Measurements from ENCODE around the gene SGMS1.
"Not testable (repeated sequence)": the region's sequence is repeated elsewhere in the genome, so short reads cannot be mapped to it uniquely, and the experiment has no call there.

SGMS1 gene

DNA sequence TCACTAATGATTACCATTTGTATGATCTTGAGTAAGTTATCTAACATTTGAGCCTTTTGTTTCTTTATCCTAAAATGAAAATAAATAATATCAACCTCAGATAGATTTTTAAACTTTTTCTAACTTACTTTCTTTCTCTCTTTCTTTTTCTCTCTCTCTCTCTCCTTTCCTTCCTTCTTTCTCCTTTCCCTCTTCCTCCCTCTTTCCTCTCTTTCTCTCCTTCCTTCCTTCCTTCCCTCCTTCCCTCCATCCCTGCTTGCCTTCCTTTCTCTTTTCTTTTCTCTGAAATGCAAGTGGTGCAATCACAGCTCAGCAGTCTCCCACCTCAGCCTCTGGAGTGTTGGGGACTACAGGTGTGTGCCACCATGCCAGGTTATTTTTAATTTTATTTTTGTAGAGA lies 239.5 kb downstream of the SGMS1 start:
- no peaks in the 10 kb centered on the region for H3K27me3 ChIP-seq (ENCODE audit: control insufficient read depth, insufficient read depth, low read length)
- peaks cover 11% of the 10 kb centered on the region for H3K4me1 ChIP-seq (ENCODE audit: control insufficient read depth, insufficient read depth, low read length)
- no peak overlapping the region for H3K9ac ChIP-seq (ENCODE audit: low read length)
- H3K4me3 ChIP-seq (ENCODE audit: low read length): no peak overlapping the region
- H3K36me3 ChIP-seq (ENCODE audit: control insufficient read depth, insufficient read depth, low read length): no peaks in the 10 kb centered on the region
- H3K9me3 ChIP-seq (ENCODE audit: control insufficient read depth, low read length): no peaks in the 10 kb centered on the region

DNA sequence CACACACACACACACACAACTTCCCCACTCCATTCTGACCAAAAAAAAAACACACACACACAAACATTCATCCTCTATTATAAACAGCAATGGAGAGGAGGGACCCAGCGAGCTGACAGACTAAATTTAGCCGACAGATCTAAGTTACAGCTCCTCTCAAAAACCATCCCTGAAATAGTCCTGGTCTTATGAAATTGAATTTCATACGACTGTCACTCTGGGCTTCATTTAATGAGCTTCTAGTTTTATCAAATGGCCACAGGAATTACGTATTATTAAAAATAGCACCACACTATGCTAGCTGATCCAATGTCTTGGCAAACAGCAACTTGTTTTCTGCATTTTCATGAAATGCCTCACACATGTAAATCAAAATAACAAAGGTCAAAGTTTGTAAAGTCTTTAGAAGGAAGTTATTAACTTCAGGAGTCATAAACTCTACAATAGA lies 241.2 kb downstream of the SGMS1 start:
- no peaks in the 10 kb centered on the region for H3K36me3 ChIP-seq (ENCODE audit: control insufficient read depth, insufficient read depth, low read length)
- H3K27me3 ChIP-seq (ENCODE audit: control insufficient read depth, insufficient read depth, low read length): no peaks in the 10 kb centered on the region
- H3K9ac ChIP-seq (ENCODE audit: low read length): no peak overlapping the region
- no peak overlapping the region for H3K4me3 ChIP-seq (ENCODE audit: low read length)
- H3K4me1 ChIP-seq (ENCODE audit: control insufficient read depth, insufficient read depth, low read length): peaks cover 11% of the 10 kb centered on the region
- H3K9me3 ChIP-seq (ENCODE audit: control insufficient read depth, low read length): no peaks in the 10 kb centered on the region

GRCh38 chr10:50381642-50382041 lies 242.1 kb downstream of the SGMS1 start:
- peaks cover 5% of the 10 kb centered on the region for H3K4me1 ChIP-seq (ENCODE audit: control insufficient read depth, insufficient read depth, low read length)
- H3K4me3 ChIP-seq (ENCODE audit: low read length): no peak overlapping the region
- H3K27me3 ChIP-seq (ENCODE audit: control insufficient read depth, insufficient read depth, low read length): no peaks in the 10 kb centered on the region
- no peaks in the 10 kb centered on the region for H3K9me3 ChIP-seq (ENCODE audit: control insufficient read depth, low read length)
- H3K36me3 ChIP-seq (ENCODE audit: control insufficient read depth, insufficient read depth, low read length): no peaks in the 10 kb centered on the region
- H3K9ac ChIP-seq (ENCODE audit: low read length): no peak overlapping the region

- Histone ChIP-seq H3K4me1 (ENCODE audit: control insufficient read depth, insufficient read depth, low read length) (no peaks in the 10 kb centered on the region), H3K9me3 (ENCODE audit: control insufficient read depth, low read length) (no peaks in the 10 kb centered on the region), H3K9ac (ENCODE audit: low read length) (no peak overlapping the region), H3K36me3 (ENCODE audit: control insufficient read depth, insufficient read depth, low read length) (no peaks in the 10 kb centered on the region), H3K4me3 (ENCODE audit: low read length) (no peak overlapping the region), H3K27me3 (ENCODE audit: control insufficient read depth, insufficient read depth, low read length) (no peaks in the 10 kb centered on the region)
Measured at GRCh38 chr10:50379616-50380015, 244.1 kb downstream of the SGMS1 start.

DNA sequence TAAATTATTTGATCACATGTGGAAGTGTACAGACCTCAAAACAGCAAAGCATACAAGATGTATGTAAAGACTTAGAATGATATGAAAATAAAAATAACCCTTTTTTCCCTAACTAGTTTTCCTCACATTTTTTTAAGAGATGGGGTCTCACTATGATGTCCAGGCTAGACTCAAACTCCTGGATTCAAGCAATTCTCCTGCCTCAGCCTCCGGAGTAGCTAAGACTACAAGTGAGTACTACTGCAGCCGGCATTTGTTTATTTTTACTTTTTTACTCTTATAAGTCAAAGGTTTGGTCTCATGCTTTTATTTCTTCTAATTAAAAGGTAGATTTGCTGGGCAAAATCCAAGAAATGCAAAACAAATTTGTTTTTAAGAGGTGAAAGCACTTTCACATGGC lies 248.0 kb downstream of the SGMS1 start:
- Histone ChIP-seq H3K9ac (ENCODE audit: low read length) (no peak overlapping the region), H3K4me3 (ENCODE audit: low read length) (no peak overlapping the region), H3K9me3 (ENCODE audit: control insufficient read depth, low read length) (no peaks in the 10 kb centered on the region), H3K36me3 (ENCODE audit: control insufficient read depth, insufficient read depth, low read length) (no peaks in the 10 kb centered on the region), H3K27me3 (ENCODE audit: control insufficient read depth, insufficient read depth, low read length) (no peaks in the 10 kb centered on the region), H3K4me1 (ENCODE audit: control insufficient read depth, insufficient read depth, low read length) (peaks cover 4% of the 10 kb centered on the region)

- no peak overlapping the region for H3K9ac ChIP-seq (ENCODE audit: low read length)
- peaks cover 4% of the 10 kb centered on the region for H3K4me1 ChIP-seq (ENCODE audit: control insufficient read depth, insufficient read depth, low read length)
- no peaks in the 10 kb centered on the region for H3K9me3 ChIP-seq (ENCODE audit: control insufficient read depth, low read length)
- H3K36me3 ChIP-seq (ENCODE audit: control insufficient read depth, insufficient read depth, low read length): no peaks in the 10 kb centered on the region
- no peaks in the 10 kb centered on the region for H3K27me3 ChIP-seq (ENCODE audit: control insufficient read depth, insufficient read depth, low read length)
- H3K4me3 ChIP-seq (ENCODE audit: low read length): no peak overlapping the region
Measured at GRCh38 chr10:50375051-50375452, 248.7 kb downstream of the SGMS1 start.

- H3K36me3 ChIP-seq (ENCODE audit: control insufficient read depth, insufficient read depth, low read length): no peaks in the 10 kb centered on the region
- no peaks in the 10 kb centered on the region for H3K27me3 ChIP-seq (ENCODE audit: control insufficient read depth, insufficient read depth, low read length)
- no peaks in the 10 kb centered on the region for H3K9me3 ChIP-seq (ENCODE audit: control insufficient read depth, low read length)
- peaks cover 4% of the 10 kb centered on the region for H3K4me1 ChIP-seq (ENCODE audit: control insufficient read depth, insufficient read depth, low read length)
- no peak overlapping the region for H3K9ac ChIP-seq (ENCODE audit: low read length)
- no peak overlapping the region for H3K4me3 ChIP-seq (ENCODE audit: low read length)
Measured at GRCh38 chr10:50373821-50374501, 249.8 kb downstream of the SGMS1 start.

GRCh38 chr10:50369931-50370330 lies 253.8 kb downstream of the SGMS1 start:
- Histone ChIP-seq H3K4me3 (ENCODE audit: low read length) (no peak overlapping the region), H3K27me3 (ENCODE audit: control insufficient read depth, insufficient read depth, low read length) (no peaks in the 10 kb centered on the region), H3K4me1 (ENCODE audit: control insufficient read depth, insufficient read depth, low read length) (peaks cover 4% of the 10 kb centered on the region), H3K9ac (ENCODE audit: low read length) (no peak overlapping the region), H3K9me3 (ENCODE audit: control insufficient read depth, low read length) (no peaks in the 10 kb centered on the region), H3K36me3 (ENCODE audit: control insufficient read depth, insufficient read depth, low read length) (no peaks in the 10 kb centered on the region)

GRCh38 chr10:50367732-50368131 lies 256.0 kb downstream of the SGMS1 start:
- Histone ChIP-seq H3K4me3 (ENCODE audit: low read length) (no peak overlapping the region), H3K36me3 (ENCODE audit: control insufficient read depth, insufficient read depth, low read length) (no peaks in the 10 kb centered on the region), H3K27me3 (ENCODE audit: control insufficient read depth, insufficient read depth, low read length) (no peaks in the 10 kb centered on the region), H3K4me1 (ENCODE audit: control insufficient read depth, insufficient read depth, low read length) (no peaks in the 10 kb centered on the region), H3K9ac (ENCODE audit: low read length) (no peak overlapping the region), H3K9me3 (ENCODE audit: control insufficient read depth, low read length) (no peaks in the 10 kb centered on the region)

GRCh38 chr10:50366421-50366820 lies 257.3 kb downstream of the SGMS1 start:
- H3K27me3 ChIP-seq (ENCODE audit: control insufficient read depth, insufficient read depth, low read length); H3K36me3 ChIP-seq (ENCODE audit: control insufficient read depth, insufficient read depth, low read length); H3K4me3 ChIP-seq (ENCODE audit: low read length); H3K9me3 ChIP-seq (ENCODE audit: control insufficient read depth, low read length); H3K9ac ChIP-seq (ENCODE audit: low read length); H3K4me1 ChIP-seq (ENCODE audit: control insufficient read depth, insufficient read depth, low read length): not testable (repeated sequence)

DNA sequence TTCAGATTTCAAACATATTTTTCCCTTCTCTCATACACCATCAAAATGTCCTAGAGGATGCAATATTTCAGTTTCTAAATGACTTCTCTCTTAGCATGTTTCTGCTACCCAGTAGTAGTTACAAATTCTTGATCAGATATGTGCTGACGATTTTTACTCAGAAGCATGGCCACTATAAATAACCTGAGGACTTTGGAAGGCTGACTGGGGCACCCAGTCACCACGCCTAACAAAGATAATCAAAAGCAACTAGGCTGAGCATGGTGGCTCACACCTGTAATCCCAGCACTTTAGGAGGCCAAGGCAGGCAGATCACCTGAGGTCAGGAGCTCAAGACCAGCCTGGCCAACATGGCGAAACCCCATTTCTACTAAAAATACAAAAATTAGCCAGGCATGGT lies 259.0 kb downstream of the SGMS1 start:
- H3K9me3 ChIP-seq (ENCODE audit: control insufficient read depth, low read length); H3K4me1 ChIP-seq (ENCODE audit: control insufficient read depth, insufficient read depth, low read length); H3K4me3 ChIP-seq (ENCODE audit: low read length); H3K9ac ChIP-seq (ENCODE audit: low read length); H3K27me3 ChIP-seq (ENCODE audit: control insufficient read depth, insufficient read depth, low read length); H3K36me3 ChIP-seq (ENCODE audit: control insufficient read depth, insufficient read depth, low read length): not testable (repeated sequence)

GRCh38 chr10:50362547-50363125 lies 261.1 kb downstream of the SGMS1 start:
- H3K36me3 ChIP-seq (ENCODE audit: control insufficient read depth, insufficient read depth, low read length): no peaks in the 10 kb centered on the region
- H3K4me1 ChIP-seq (ENCODE audit: control insufficient read depth, insufficient read depth, low read length): no peaks in the 10 kb centered on the region
- no peak overlapping the region for H3K4me3 ChIP-seq (ENCODE audit: low read length)
- no peaks in the 10 kb centered on the region for H3K27me3 ChIP-seq (ENCODE audit: control insufficient read depth, insufficient read depth, low read length)
- H3K9ac ChIP-seq (ENCODE audit: low read length): no peak overlapping the region
- H3K9me3 ChIP-seq (ENCODE audit: control insufficient read depth, low read length): no peaks in the 10 kb centered on the region

GRCh38 chr10:50361946-50362345 lies 261.8 kb downstream of the SGMS1 start:
- Histone ChIP-seq H3K4me3 (ENCODE audit: low read length) (no peak overlapping the region), H3K9ac (ENCODE audit: low read length) (no peak overlapping the region), H3K36me3 (ENCODE audit: control insufficient read depth, insufficient read depth, low read length) (no peaks in the 10 kb centered on the region), H3K4me1 (ENCODE audit: control insufficient read depth, insufficient read depth, low read length) (no peaks in the 10 kb centered on the region), H3K27me3 (ENCODE audit: control insufficient read depth, insufficient read depth, low read length) (no peaks in the 10 kb centered on the region), H3K9me3 (ENCODE audit: control insufficient read depth, low read length) (no peaks in the 10 kb centered on the region)

Measured in mucosa of stomach (tissue), 1 donor.